Colonic mucosa (tissue), 4 donors: ENCODE results near the gene NECTIN1. TPM values are rescaled to one million over a fixed set of nuclear protein-coding genes. Genes with fewer than 3 reads are reported as not detected.
A peak's percentile ranks its signal among the peaks of the same experiment; 100 is the strongest.

Source experiments
- DNase-seq: peaks from one replicate; pipeline ENCODE4 v3.0.0-alpha.2; 2020
- H3K27ac ChIP-seq: fragments of 200-600 bp; one replicate; pipeline ENCODE4 v1.8.0; 2021
- H3K27me3 ChIP-seq: fragments of 200-600 bp; one replicate; pipeline ENCODE4 v1.8.0; 2021
- H3K36me3 ChIP-seq: fragments of 200-600 bp; one replicate; pipeline ENCODE4 v1.8.0; 2021
- H3K4me1 ChIP-seq: fragments of 200-600 bp; one replicate; pipeline ENCODE4 v1.8.0; 2021; ENCODE audit warnings: mild to moderate bottlenecking
- H3K4me3 ChIP-seq: fragments of 200-600 bp; one replicate; pipeline ENCODE4 v1.8.0; 2021
- H3K9ac ChIP-seq, 2 donors: one replicate each; pipeline ENCODE4 v1.7.0; 2013; ENCODE audit warnings: control low read depth in 2 of 2, low read depth in 2 of 2, low read length in 2 of 2
- H3K9me3 ChIP-seq: fragments of 200-600 bp; one replicate; pipeline ENCODE4 v1.8.0; 2021
- CTCF ChIP-seq: fragments of 200-600 bp; IDR thresholded peaks from one replicate; pipeline ENCODE4 v1.8.0; 2022; ENCODE audit warnings: antibody characterized with exemption, mild to moderate bottlenecking
- intact Hi-C: fragments of 100-400 bp; cut with DNase I; formaldehyde crosslinking; loops from one replicate; pipeline ENCODE4 v1.14.1; 2022
- total RNA-seq, 2 donors: library from RNA; stranded (reverse); fragmentation: NEBNext Ultra II Directional in 1 of 2; extraction: Animal tissue kit (Norgen Biotek cat#: 25700) in 1 of 2; gene quantifications; one replicate each; pipeline ENCODE4 v1.2.1, GENCODE V29; 2021
- donor health status: healthy.
- donor health status: DM: no; HTN: no; CAD: no.
- donor health status: DM: no; HTN: no; CAD: no.

The NECTIN1 gene
- total RNA-seq, 2 donors from 2014 or later: 53.0 to 59.9 TPM

GRCh38 chr11:119723952-119724325 is 5.1 kb downstream of the NECTIN1 start:
- Histone ChIP-seq H3K27ac (no peak overlapping the region), H3K9ac (no peak overlapping the region), H3K4me3 (no peak overlapping the region), H3K9me3 (no peaks in the 10 kb centered on the region), H3K4me1 (peaks cover 12% of the 10 kb centered on the region), H3K36me3 (no peaks in the 10 kb centered on the region), H3K27me3 (no peaks in the 10 kb centered on the region)
- TF ChIP-seq CTCF: no peak
- intact Hi-C loops: no loop called here
- DNase-seq: no peak

GRCh38 chr11:119723243-119723951 is 5.6 kb downstream of the NECTIN1 start:
- H3K27me3 ChIP-seq: no peaks in the 10 kb centered on the region
- H3K4me3 ChIP-seq: no peak overlapping the region
- no peak overlapping the region for H3K9ac ChIP-seq
- no peaks in the 10 kb centered on the region for H3K9me3 ChIP-seq
- intact Hi-C loops: no loop called here
- H3K36me3 ChIP-seq: no peaks in the 10 kb centered on the region
- peaks cover 12% of the 10 kb centered on the region for H3K4me1 ChIP-seq
- no peak for DNase-seq
- no peak for TF ChIP-seq CTCF
- H3K27ac ChIP-seq: no peak overlapping the region

- Histone ChIP-seq H3K9me3 (no peaks in the 10 kb centered on the region), H3K27ac (no peak overlapping the region), H3K4me1 (peaks cover 12% of the 10 kb centered on the region), H3K9ac (no peak overlapping the region), H3K27me3 (no peaks in the 10 kb centered on the region), H3K36me3 (no peaks in the 10 kb centered on the region), H3K4me3 (no peak overlapping the region)
- TF ChIP-seq CTCF: no peak
- DNase-seq: peak; percentile 55
- intact Hi-C loops: no loop called here
Observed at GRCh38 chr11:119722281-119722794, 6.7 kb downstream of the NECTIN1 start.

GRCh38 chr11:119721129-119722120 is 7.6 kb downstream of the NECTIN1 start:
- no peak overlapping the region for H3K9ac ChIP-seq
- peak; percentile 52 for DNase-seq
- TF ChIP-seq CTCF: peak; percentile 50
- H3K9me3 ChIP-seq: no peaks in the 10 kb centered on the region
- H3K4me1 ChIP-seq: peaks cover 7% of the 10 kb centered on the region
- intact Hi-C loops: no loop called here
- H3K27ac ChIP-seq: no peak overlapping the region
- no peaks in the 10 kb centered on the region for H3K27me3 ChIP-seq
- no peaks in the 10 kb centered on the region for H3K36me3 ChIP-seq
- H3K4me3 ChIP-seq: no peak overlapping the region

GRCh38 chr11:119720311-119720913 is 8.6 kb downstream of the NECTIN1 start:
- Histone ChIP-seq H3K27ac (no peak overlapping the region), H3K27me3 (no peaks in the 10 kb centered on the region), H3K36me3 (no peaks in the 10 kb centered on the region), H3K9ac (no peak overlapping the region), H3K9me3 (no peaks in the 10 kb centered on the region), H3K4me3 (no peak overlapping the region), H3K4me1 (peaks cover 7% of the 10 kb centered on the region)
- intact Hi-C loops: no loop called here
- no peak for TF ChIP-seq CTCF
- no peak for DNase-seq
